ENCODE data around the gene KIF23. TPM values are rescaled to one million over a fixed set of nuclear protein-coding genes. Genes with fewer than 3 reads are reported as not detected.

KIF23 gene
- total and polyA plus RNA-seq, 2 experiments from 2014 or later: 52.9 to 103 TPM

DNA sequence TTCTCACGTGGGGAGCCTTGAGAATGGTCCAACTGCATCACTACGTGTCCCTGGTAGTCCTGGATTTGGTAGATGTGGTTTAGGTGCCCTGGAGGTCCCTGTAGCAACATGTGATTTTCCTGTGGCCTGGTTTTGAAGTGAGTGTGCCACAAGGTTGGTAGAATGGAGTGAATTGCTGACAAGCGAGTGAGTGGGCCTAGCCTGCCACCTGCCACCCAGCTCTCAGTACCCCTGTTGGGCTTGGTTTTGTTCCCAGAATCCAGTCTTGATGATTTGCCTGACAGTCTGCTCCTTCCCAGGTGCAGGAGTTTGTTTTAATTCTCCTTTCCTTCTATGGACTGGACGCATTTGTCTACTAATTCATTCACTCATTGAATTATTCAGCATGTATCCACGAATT is 57.9 kb downstream of the KIF23 start:
- H4K20me1 ChIP-seq (replicated peaks; ENCODE audit: insufficient read depth): no peaks in the 10 kb centered on the region; the same call in 1 of the 2 replicates
- Mint-ChIP-seq H3K27me3 (ENCODE audit: insufficient read depth, low read depth, poor library complexity) (no peaks in the 10 kb centered on the region), H3K9me3 (no peaks in the 10 kb centered on the region), H3K4me3 (no peak overlapping the region), H3K4me1 (no peaks in the 10 kb centered on the region; the same call in 1 of the 3 replicates), H3K36me3 (ENCODE audit: low read depth) (no peaks in the 10 kb centered on the region), H3K27ac (no peak overlapping the region)
- H2AFZ ChIP-seq: no peak overlapping the region
- no peak overlapping the region for H3K4me2 ChIP-seq
- no peak overlapping the region for H3K27ac ChIP-seq (ENCODE audit: low read depth)
- DNase-seq (ENCODE audit: low spot score): no peak
- no peaks in the 10 kb centered on the region for H3F3A ChIP-seq (replicated peaks; ENCODE audit: low read depth)
- H3K9me2 ChIP-seq (ENCODE audit: insufficient read depth): no peaks in the 10 kb centered on the region
- H3K4me3 ChIP-seq: no peak overlapping the region
- no peak for ATAC-seq
- no peaks in the 10 kb centered on the region for H3K36me3 ChIP-seq (ENCODE audit: insufficient read depth)
- H3K79me2 ChIP-seq (replicated peaks; ENCODE audit: insufficient read depth): no peaks in the 10 kb centered on the region
- no peak for TF ChIP-seq ZNF331 (CRISPR knock-in tag; IDR thresholded peaks at IDR 0.05; ENCODE audit: low read depth)
- no peak for TF ChIP-seq EZH2phosphoT487 (IDR thresholded peaks at IDR 0.05; ENCODE audit: unreplicated experiment)
- no peak for TF ChIP-seq JUNB (IDR thresholded peaks at IDR 0.05; ENCODE audit: unreplicated experiment)
- no peak for TF ChIP-seq NANOG (IDR thresholded peaks at IDR 0.05; ENCODE audit: borderline replicate concordance)
- TF ChIP-seq, protein P1, sequence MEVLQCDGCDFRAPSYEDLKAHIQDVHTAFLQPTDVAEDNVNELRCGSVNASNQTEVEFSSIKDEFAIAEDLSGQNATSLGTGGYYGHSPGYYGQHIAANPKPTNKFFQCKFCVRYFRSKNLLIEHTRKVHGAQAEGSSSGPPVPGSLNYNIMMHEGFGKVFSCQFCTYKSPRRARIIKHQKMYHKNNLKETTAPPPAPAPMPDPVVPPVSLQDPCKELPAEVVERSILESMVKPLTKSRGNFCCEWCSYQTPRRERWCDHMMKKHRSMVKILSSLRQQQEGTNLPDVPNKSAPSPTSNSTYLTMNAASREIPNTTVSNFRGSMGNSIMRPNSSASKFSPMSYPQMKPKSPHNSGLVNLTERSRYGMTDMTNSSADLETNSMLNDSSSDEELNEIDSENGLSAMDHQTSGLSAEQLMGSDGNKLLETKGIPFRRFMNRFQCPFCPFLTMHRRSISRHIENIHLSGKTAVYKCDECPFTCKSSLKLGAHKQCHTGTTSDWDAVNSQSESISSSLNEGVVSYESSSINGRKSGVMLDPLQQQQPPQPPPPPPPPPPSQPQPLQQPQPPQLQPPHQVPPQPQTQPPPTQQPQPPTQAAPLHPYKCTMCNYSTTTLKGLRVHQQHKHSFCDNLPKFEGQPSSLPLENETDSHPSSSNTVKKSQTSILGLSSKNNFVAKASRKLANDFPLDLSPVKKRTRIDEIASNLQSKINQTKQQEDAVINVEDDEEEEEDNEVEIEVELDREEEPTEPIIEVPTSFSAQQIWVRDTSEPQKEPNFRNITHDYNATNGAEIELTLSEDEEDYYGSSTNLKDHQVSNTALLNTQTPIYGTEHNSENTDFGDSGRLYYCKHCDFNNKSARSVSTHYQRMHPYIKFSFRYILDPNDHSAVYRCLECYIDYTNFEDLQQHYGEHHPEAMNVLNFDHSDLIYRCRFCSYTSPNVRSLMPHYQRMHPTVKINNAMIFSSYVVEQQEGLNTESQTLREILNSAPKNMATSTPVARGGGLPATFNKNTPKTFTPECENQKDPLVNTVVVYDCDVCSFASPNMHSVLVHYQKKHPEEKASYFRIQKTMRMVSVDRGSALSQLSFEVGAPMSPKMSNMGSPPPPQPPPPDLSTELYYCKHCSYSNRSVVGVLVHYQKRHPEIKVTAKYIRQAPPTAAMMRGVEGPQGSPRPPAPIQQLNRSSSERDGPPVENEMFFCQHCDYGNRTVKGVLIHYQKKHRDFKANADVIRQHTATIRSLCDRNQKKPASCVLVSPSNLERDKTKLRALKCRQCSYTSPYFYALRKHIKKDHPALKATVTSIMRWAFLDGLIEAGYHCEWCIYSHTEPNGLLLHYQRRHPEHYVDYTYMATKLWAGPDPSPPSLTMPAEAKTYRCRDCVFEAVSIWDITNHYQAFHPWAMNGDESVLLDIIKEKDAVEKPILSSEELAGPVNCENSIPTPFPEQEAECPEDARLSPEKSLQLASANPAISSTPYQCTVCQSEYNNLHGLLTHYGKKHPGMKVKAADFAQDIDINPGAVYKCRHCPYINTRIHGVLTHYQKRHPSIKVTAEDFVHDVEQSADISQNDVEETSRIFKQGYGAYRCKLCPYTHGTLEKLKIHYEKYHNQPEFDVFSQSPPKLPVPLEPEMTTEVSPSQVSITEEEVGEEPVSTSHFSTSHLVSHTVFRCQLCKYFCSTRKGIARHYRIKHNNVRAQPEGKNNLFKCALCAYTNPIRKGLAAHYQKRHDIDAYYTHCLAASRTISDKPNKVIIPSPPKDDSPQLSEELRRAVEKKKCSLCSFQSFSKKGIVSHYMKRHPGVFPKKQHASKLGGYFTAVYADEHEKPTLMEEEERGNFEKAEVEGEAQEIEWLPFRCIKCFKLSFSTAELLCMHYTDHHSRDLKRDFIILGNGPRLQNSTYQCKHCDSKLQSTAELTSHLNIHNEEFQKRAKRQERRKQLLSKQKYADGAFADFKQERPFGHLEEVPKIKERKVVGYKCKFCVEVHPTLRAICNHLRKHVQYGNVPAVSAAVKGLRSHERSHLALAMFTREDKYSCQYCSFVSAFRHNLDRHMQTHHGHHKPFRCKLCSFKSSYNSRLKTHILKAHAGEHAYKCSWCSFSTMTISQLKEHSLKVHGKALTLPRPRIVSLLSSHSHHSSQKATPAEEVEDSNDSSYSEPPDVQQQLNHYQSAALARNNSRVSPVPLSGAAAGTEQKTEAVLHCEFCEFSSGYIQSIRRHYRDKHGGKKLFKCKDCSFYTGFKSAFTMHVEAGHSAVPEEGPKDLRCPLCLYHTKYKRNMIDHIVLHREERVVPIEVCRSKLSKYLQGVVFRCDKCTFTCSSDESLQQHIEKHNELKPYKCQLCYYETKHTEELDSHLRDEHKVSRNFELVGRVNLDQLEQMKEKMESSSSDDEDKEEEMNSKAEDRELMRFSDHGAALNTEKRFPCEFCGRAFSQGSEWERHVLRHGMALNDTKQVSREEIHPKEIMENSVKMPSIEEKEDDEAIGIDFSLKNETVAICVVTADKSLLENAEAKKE (CRISPR knock-in tag; IDR thresholded peaks at IDR 0.05): no peak
- TF ChIP-seq, protein P2, sequence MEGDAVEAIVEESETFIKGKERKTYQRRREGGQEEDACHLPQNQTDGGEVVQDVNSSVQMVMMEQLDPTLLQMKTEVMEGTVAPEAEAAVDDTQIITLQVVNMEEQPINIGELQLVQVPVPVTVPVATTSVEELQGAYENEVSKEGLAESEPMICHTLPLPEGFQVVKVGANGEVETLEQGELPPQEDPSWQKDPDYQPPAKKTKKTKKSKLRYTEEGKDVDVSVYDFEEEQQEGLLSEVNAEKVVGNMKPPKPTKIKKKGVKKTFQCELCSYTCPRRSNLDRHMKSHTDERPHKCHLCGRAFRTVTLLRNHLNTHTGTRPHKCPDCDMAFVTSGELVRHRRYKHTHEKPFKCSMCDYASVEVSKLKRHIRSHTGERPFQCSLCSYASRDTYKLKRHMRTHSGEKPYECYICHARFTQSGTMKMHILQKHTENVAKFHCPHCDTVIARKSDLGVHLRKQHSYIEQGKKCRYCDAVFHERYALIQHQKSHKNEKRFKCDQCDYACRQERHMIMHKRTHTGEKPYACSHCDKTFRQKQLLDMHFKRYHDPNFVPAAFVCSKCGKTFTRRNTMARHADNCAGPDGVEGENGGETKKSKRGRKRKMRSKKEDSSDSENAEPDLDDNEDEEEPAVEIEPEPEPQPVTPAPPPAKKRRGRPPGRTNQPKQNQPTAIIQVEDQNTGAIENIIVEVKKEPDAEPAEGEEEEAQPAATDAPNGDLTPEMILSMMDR (conservative IDR thresholded peaks at IDR 0.05; ENCODE audit: low read depth in 2 of 2): no peak
- TF ChIP-seq POLR2AphosphoS5 (IDR thresholded peaks at IDR 0.05; ENCODE audit: low read depth): no peak
- TF ChIP-seq EZH2 (IDR thresholded peaks at IDR 0.05; ENCODE audit: low read depth, unreplicated experiment): no peak
- no peaks in the 10 kb centered on the region for H3K4me1 ChIP-seq (ENCODE audit: insufficient read depth)
- H3K27me3 ChIP-seq (ENCODE audit: insufficient read depth): no peaks in the 10 kb centered on the region

Measured in GM23338 (cell line).